Measurements from ENCODE around the gene TRIAP1. TPM values are rescaled to one million over a fixed set of nuclear protein-coding genes. Genes with fewer than 3 reads are reported as not detected.

TRIAP1 gene
- total and polyA plus RNA-seq, 8 donors = 4.7 to 40.6 (median 14.7) TPM

DNA sequence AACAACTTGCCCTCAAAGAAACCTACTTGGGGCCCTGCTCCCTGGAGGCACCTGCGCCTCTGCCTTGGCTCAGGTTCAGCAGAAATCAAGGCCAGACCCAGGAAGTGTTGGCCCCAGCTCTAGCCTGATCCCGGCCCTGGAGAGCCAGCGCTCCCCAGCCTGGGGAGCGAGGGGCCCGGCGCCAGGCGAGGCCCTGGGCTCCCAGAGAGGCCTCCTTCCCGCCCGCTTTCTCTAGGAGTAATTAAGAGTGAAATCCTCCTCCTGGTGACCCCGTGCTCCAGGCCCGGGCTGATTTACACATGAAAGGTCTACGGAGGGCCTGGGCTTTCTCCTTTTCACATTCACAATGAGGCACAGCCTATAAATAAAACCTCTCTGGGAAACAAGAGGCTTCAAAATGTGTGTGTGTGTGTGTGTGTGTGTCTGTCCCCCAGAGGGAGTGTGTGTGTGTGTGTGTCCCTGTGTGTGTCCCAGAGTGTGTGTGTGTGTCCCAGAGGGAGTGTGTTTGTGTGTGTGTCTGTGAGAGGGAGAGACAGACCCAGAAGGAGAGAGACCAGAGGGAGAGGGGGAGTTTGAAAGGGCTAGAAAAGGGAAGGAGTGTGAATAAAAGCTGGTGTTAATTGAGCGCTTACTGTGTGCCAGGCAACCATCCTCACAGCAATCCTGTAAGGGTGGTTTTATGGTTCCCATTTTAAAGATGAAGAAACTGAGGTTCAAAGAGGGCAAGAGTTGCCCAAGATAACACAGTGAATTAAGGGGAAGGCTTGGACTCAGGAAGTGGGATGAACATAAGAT, 32.1 kb downstream of the TRIAP1 start:
- H3K4me1 ChIP-seq = peaks cover 0 to 7% (median 2%) of the 10 kb centered on the region in 4 donors
- intact Hi-C loops (cut with DNase I; ENCODE audit: low total_unique reads) = no loop called here

DNA sequence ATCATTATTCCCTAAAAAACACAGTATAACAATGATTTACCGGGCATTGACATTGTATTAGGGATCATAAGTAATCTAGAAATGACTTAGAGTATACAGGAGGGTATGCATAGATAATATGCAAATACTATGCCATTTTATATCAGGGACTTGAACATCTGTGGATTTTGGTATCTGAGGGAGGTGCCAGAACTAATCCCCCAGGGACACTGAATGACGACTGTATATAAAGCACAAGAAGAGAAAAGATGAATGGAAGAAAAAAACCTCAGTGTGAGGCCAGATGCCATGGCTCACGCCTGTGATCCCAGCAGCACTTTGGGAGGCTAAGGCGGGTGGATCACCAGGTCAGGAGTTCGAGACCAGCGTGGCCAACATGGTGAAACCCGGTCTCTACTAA, 33.8 kb downstream of the TRIAP1 start:
- Histone ChIP-seq H3K27ac (no peak overlapping the region), H3K4me1 (peaks cover 0 to 7% (median 2%) of the 10 kb centered on the region in 4 donors), H3K4me3 (no peak overlapping the region), H3K27me3 (no peaks in the 10 kb centered on the region), H3K36me3 (no peaks in the 10 kb centered on the region), H3K9me3 (no peaks in the 10 kb centered on the region)
- WGBS, 5 donors = 81 to 90% (median 86%) methylated on average over 7 of the region's 7 CpGs
- no peak for DNase-seq
- intact Hi-C loops (cut with DNase I; ENCODE audit: low total_unique reads) = no loop called here
- no peak for TF ChIP-seq POLR2AphosphoS5 (IDR thresholded peaks at IDR 0.05)
- TF ChIP-seq, protein P1, sequence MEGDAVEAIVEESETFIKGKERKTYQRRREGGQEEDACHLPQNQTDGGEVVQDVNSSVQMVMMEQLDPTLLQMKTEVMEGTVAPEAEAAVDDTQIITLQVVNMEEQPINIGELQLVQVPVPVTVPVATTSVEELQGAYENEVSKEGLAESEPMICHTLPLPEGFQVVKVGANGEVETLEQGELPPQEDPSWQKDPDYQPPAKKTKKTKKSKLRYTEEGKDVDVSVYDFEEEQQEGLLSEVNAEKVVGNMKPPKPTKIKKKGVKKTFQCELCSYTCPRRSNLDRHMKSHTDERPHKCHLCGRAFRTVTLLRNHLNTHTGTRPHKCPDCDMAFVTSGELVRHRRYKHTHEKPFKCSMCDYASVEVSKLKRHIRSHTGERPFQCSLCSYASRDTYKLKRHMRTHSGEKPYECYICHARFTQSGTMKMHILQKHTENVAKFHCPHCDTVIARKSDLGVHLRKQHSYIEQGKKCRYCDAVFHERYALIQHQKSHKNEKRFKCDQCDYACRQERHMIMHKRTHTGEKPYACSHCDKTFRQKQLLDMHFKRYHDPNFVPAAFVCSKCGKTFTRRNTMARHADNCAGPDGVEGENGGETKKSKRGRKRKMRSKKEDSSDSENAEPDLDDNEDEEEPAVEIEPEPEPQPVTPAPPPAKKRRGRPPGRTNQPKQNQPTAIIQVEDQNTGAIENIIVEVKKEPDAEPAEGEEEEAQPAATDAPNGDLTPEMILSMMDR (IDR thresholded peaks at IDR 0.05) = no peak
- TF ChIP-seq POLR2A (IDR thresholded peaks at IDR 0.05) = no peak
- no peak for TF ChIP-seq EP300 (IDR thresholded peaks at IDR 0.05)

More for the DNA sequence above, 32.1 kb downstream of the TRIAP1 start:
- DNase-seq = peak; percentile 61 to 73
- H3K9me3 ChIP-seq = no peaks in the 10 kb centered on the region
- no peak overlapping the region for H3K4me3 ChIP-seq
- WGBS, 5 donors = 22 to 41% (median 32%) methylated on average over 11 to 13 of the region's 13 CpGs
- TF ChIP-seq POLR2A (IDR thresholded peaks at IDR 0.05) (no peak), POLR2AphosphoS5 (IDR thresholded peaks at IDR 0.05) (no peak), EP300 (IDR thresholded peaks at IDR 0.05) (no peak)
- TF ChIP-seq, protein P1 (IDR thresholded peaks at IDR 0.05) = no peak
- no peaks in the 10 kb centered on the region for H3K27me3 ChIP-seq
- peak overlapping the region in 2 of 5 donors; percentile 21 to 56 for H3K27ac ChIP-seq
- H3K36me3 ChIP-seq = no peaks in the 10 kb centered on the region

DNA sequence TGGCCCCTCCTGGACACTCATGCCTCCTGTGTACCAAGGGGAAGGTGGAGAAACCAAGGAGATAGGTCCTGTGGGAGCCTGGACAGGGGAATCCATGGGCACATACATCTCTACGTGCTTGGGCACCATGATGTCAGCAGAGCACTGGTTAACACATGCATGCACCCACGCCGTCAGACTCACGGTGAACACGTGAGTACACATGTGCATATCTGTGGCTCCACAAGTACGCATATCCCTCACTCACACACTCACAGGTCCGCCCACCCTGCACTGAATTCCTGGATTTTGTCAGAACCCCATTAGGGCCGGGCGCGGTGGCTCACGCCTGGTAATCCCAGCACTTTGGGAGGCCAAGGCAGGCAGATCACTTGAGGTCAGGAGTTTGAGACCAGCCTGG, 37.4 kb downstream of the TRIAP1 start:
- H3K27me3 ChIP-seq = no peaks in the 10 kb centered on the region
- H3K4me3 ChIP-seq = no peak overlapping the region
- no peaks in the 10 kb centered on the region for H3K36me3 ChIP-seq
- WGBS, 5 donors = 92 to 98% (median 97%) methylated on average over 11 of the region's 11 CpGs
- DNase-seq = no peak
- H3K4me1 ChIP-seq = peaks cover 0 to 4% (median 0%) of the 10 kb centered on the region in 4 donors
- H3K9me3 ChIP-seq = no peaks in the 10 kb centered on the region
- H3K27ac ChIP-seq = no peak overlapping the region
- TF ChIP-seq, protein P1 (IDR thresholded peaks at IDR 0.05) = no peak
- TF ChIP-seq POLR2AphosphoS5 (IDR thresholded peaks at IDR 0.05) (no peak), POLR2A (IDR thresholded peaks at IDR 0.05) (no peak), EP300 (IDR thresholded peaks at IDR 0.05) (no peak)
- intact Hi-C loops (cut with DNase I; ENCODE audit: low total_unique reads) = no loop called here

DNA sequence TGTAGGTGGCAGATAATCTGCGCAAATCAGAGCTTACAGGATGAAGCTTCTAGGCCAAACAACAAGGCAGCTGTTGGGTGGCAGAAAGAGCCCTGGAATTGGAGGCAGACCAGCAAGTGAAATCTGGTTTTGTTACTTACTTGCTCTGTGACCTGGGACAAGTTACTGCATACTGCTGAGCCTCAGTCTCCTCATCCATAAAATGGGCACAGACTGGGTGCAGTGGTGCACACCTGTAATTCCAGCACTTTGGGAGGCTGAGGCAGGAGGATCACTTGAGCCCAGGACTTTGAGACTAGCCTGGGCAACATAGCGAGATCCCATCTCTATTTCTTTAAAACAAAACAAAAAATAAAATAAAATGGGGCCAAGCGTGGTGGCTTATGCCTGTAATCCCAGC, 39.6 kb downstream of the TRIAP1 start:
- TF ChIP-seq, protein P1 (IDR thresholded peaks at IDR 0.05) = no peak
- no peak for TF ChIP-seq POLR2A (IDR thresholded peaks at IDR 0.05)
- no peak for TF ChIP-seq POLR2AphosphoS5 (IDR thresholded peaks at IDR 0.05)
- no peak for TF ChIP-seq EP300 (IDR thresholded peaks at IDR 0.05)
- intact Hi-C loops (cut with DNase I; ENCODE audit: low total_unique reads) = no loop called here
- Histone ChIP-seq H3K4me3 (no peak overlapping the region), H3K27me3 (no peaks in the 10 kb centered on the region), H3K4me1 (no peaks in the 10 kb centered on the region), H3K9me3 (no peaks in the 10 kb centered on the region), H3K36me3 (no peaks in the 10 kb centered on the region), H3K27ac (no peak overlapping the region)
- DNase-seq = no peak
- WGBS, 5 donors = 92 to 98% (median 94%) methylated on average over 3 of the region's 3 CpGs
